WTC11 (cell line): ENCODE measurements around the gene CDH7. TPM values are rescaled to one million over a fixed set of nuclear protein-coding genes. Genes with fewer than 3 reads are reported as not detected.

ENCODE experiments used
- ATAC-seq: fragments of 200-7000 bp; cut with Tn5 transposase; 2 replicates; pipeline ENCODE4 v1.10.0; 2021; ENCODE audit warnings: mild to moderate bottlenecking, moderate library complexity
- CTCF ChIA-PET: fragments of 300-600 bp; sonication (Branson Sonifier 250); formaldehyde crosslinking; loops from one replicate; lab custom pipeline; 2021; ENCODE audit warnings: antibody characterized with exemption; lab: Charles Lee
- POLR2A ChIA-PET: fragments of 350-600 bp; sonication (Branson Sonifier 250); formaldehyde crosslinking; loops from one replicate; lab custom pipeline; 2021; ENCODE audit warnings: antibody characterized with exemption; lab: Charles Lee
- DNase-seq: peaks from one replicate; pipeline ENCODE4 v3.0.0; 2021; ENCODE audit warnings: low spot score
- H3K27ac Mint-ChIP-seq: 2 replicates; pipeline ENCODE4 v1.8.0; 2021; ENCODE audit warnings: mixed read lengths
- H3K27me3 Mint-ChIP-seq: 2 replicates; pipeline ENCODE4 v1.8.0; 2021; ENCODE audit warnings: low read depth, mild to moderate bottlenecking, moderate library complexity, mixed read lengths
- H3K36me3 Mint-ChIP-seq: 2 replicates; pipeline ENCODE4 v1.8.0; 2021; ENCODE audit warnings: mixed read lengths
- H3K4me1 Mint-ChIP-seq: 2 replicates; pipeline ENCODE4 v1.8.0; 2022; ENCODE audit warnings: mixed read lengths
- H3K4me3 Mint-ChIP-seq: 2 replicates; pipeline ENCODE4 v1.8.0; 2021; ENCODE audit warnings: mild to moderate bottlenecking, moderate library complexity, mixed read lengths
- H3K9me3 Mint-ChIP-seq: 2 replicates; pipeline ENCODE4 v1.8.0; 2021; ENCODE audit warnings: mixed read lengths
- CBFB ChIP-seq: sonication (generic); formaldehyde crosslinking; IDR thresholded peaks from 2 replicates; pipeline ENCODE4 v1.8.1; 2022; ENCODE audit warnings: mild to moderate bottlenecking, low read depth, missing genetic modification reagents
- CDX4 ChIP-seq: fragments of 250-450 bp; sonication (Bioruptor Pico); IDR thresholded peaks from 2 replicates; pipeline ENCODE4 v1.9.0; 2021; ENCODE audit warnings: moderate library complexity, mild to moderate bottlenecking, inconsistent platforms, borderline replicate concordance
- ELF4 ChIP-seq: sonication (generic); formaldehyde crosslinking; IDR thresholded peaks from 2 replicates; pipeline ENCODE4 v1.8.1; 2022; ENCODE audit warnings: low read depth, mild to moderate bottlenecking, moderate library complexity, missing genetic modification reagents
- EMX1 ChIP-seq: fragments of 250-450 bp; sonication (Bioruptor Pico); IDR thresholded peaks from 2 replicates; pipeline ENCODE4 v1.8.0; 2021; ENCODE audit warnings: mild to moderate bottlenecking
- FOXK1 ChIP-seq: sonication (generic); formaldehyde crosslinking; IDR thresholded peaks from 2 replicates; pipeline ENCODE4 v1.8.0; 2022; ENCODE audit warnings: mild to moderate bottlenecking, moderate library complexity, missing genetic modification reagents
- HMGXB4 ChIP-seq: sonication (generic); formaldehyde crosslinking; IDR thresholded peaks from 2 replicates; pipeline ENCODE4 v1.8.1; 2023; ENCODE audit warnings: mild to moderate bottlenecking, moderate library complexity, missing genetic modification reagents
- MYBL2 ChIP-seq: sonication (generic); formaldehyde crosslinking; IDR thresholded peaks from 2 replicates; pipeline ENCODE4 v1.8.1; 2023; ENCODE audit warnings: mild to moderate bottlenecking, moderate library complexity, missing genetic modification reagents
- NFATC4 ChIP-seq: fragments of 250-450 bp; sonication (Bioruptor Pico); IDR thresholded peaks from 2 replicates; pipeline ENCODE4 v1.9.0; 2021; ENCODE audit warnings: mild to moderate bottlenecking
- NR1H2 ChIP-seq: sonication (generic); formaldehyde crosslinking; IDR thresholded peaks from 2 replicates; pipeline ENCODE4 v1.9.0; 2021; ENCODE audit warnings: mild to moderate bottlenecking, moderate library complexity, missing genetic modification reagents
- NR3C1 ChIP-seq: sonication (generic); formaldehyde crosslinking; conservative IDR thresholded peaks from 2 replicates; pipeline ENCODE4 v1.8.1; 2023; ENCODE audit warnings: low read depth, mild to moderate bottlenecking, missing genetic modification reagents
- OVOL2 ChIP-seq: fragments of 250-450 bp; sonication (Bioruptor Pico); IDR thresholded peaks from 2 replicates; pipeline ENCODE4 v1.9.0; 2021; ENCODE audit warnings: mild to moderate bottlenecking, borderline replicate concordance
- RELA ChIP-seq: sonication (generic); formaldehyde crosslinking; IDR thresholded peaks from 2 replicates; pipeline ENCODE4 v1.8.1; 2022; ENCODE audit warnings: missing genetic modification reagents, mild to moderate bottlenecking, borderline replicate concordance
- RORB ChIP-seq: fragments of 250-450 bp; sonication (Bioruptor Pico); IDR thresholded peaks from 2 replicates; pipeline ENCODE4 v1.9.0; 2021; ENCODE audit warnings: mild to moderate bottlenecking
- TCF7 ChIP-seq: sonication (generic); formaldehyde crosslinking; IDR thresholded peaks from 2 replicates; pipeline ENCODE4 v1.8.0; 2022; ENCODE audit warnings: mild to moderate bottlenecking, low read depth, missing genetic modification reagents, moderate library complexity
- TEAD4 ChIP-seq: sonication (generic); formaldehyde crosslinking; IDR thresholded peaks from 2 replicates; pipeline ENCODE4 v1.8.0; 2022; ENCODE audit warnings: mild to moderate bottlenecking, missing genetic modification reagents
- TP53 ChIP-seq: sonication (generic); formaldehyde crosslinking; IDR thresholded peaks from 2 replicates; pipeline ENCODE4 v1.8.1; 2023; ENCODE audit warnings: mild to moderate bottlenecking, missing genetic modification reagents
- ZNF263 ChIP-seq: sonication (generic); formaldehyde crosslinking; IDR thresholded peaks from 2 replicates; pipeline ENCODE4 v1.8.1; 2022; ENCODE audit warnings: low read depth, mild to moderate bottlenecking, moderate library complexity, missing genetic modification reagents
- ZNF317 ChIP-seq: sonication (generic); formaldehyde crosslinking; IDR thresholded peaks from 2 replicates; pipeline ENCODE4 v1.8.1; 2023; ENCODE audit warnings: low read depth, mild to moderate bottlenecking, moderate library complexity, missing genetic modification reagents, borderline replicate concordance
- ZNF416 ChIP-seq: fragments of 250-450 bp; sonication (Bioruptor Pico); IDR thresholded peaks from 2 replicates; pipeline ENCODE4 v1.9.0; 2021; ENCODE audit warnings: mild to moderate bottlenecking, inconsistent platforms
- ZNF512 ChIP-seq: sonication (generic); formaldehyde crosslinking; IDR thresholded peaks from 2 replicates; pipeline ENCODE4 v1.8.1; 2022; ENCODE audit warnings: missing genetic modification reagents, borderline replicate concordance
- total RNA-seq: library from RNA; stranded (reverse); gene quantifications from 3 replicates; pipeline ENCODE4 v1.2.3, GENCODE V29; 2021
- TF ChIP-seq, protein P1 (sequence below): fragments of 250-450 bp; sonication (Bioruptor Pico); IDR thresholded peaks from 2 replicates; pipeline ENCODE4 v1.9.0; 2021; ENCODE audit warnings: mild to moderate bottlenecking
- TF ChIP-seq, protein P2 (sequence below): sonication (generic); formaldehyde crosslinking; IDR thresholded peaks from 2 replicates; pipeline ENCODE4 v1.8.1; 2022; ENCODE audit warnings: low read depth, missing genetic modification reagents, borderline replicate concordance

The CDH7 gene
- total RNA-seq, 1 experiment from 2014 or later: 1.3 TPM

GRCh38 chr18:65859075-65859474 is 108.3 kb downstream of the CDH7 start (continued):
- TF ChIP-seq CDX4 (CRISPR knock-in tag) (no peak), FOXK1 (CRISPR knock-in tag) (no peak), TEAD4 (CRISPR knock-in tag) (no peak), ZNF263 (no peak), NR1H2 (no peak), NFATC4 (CRISPR knock-in tag) (no peak)

DNA sequence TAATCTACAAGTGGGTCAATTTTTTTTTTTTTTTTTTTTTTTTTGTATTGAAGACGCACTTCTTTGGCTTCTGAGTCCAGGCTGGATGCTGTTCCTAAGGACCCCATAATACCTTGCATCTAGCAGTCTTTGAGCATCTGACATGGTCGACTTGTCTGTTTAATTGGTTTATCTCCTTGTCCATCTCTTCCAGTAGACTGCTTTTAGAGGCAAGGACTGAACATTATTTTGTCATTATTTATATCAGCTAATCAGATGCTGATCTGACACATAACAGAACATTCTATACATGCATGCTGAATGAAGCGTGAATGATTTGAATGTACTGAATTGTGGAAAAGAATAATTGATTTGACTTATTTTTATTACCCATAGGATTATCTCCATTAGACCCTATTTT is 118.7 kb downstream of the CDH7 start:
- DNase-seq: no peak
- H3K27me3 Mint-ChIP-seq: no peaks in the 10 kb centered on the region
- no peak overlapping the region for H3K4me3 Mint-ChIP-seq

GRCh38 chr18:65876310-65876709 is 125.5 kb downstream of the CDH7 start:
- ATAC-seq (no peak), DNase-seq (no peak)
- ChIA-PET CTCF (no interaction called here), POLR2A (no interaction called here)
- no peak overlapping the region for H3K27ac Mint-ChIP-seq
- H3K36me3 Mint-ChIP-seq: no peaks in the 10 kb centered on the region
- no peaks in the 10 kb centered on the region for H3K27me3 Mint-ChIP-seq
- H3K4me1 Mint-ChIP-seq: no peaks in the 10 kb centered on the region
- no peak overlapping the region for H3K4me3 Mint-ChIP-seq
- no peaks in the 10 kb centered on the region for H3K9me3 Mint-ChIP-seq
- TF ChIP-seq TCF7 (CRISPR knock-in tag): no peak
- TF ChIP-seq CDX4 (CRISPR knock-in tag): no peak
- TF ChIP-seq OVOL2 (CRISPR knock-in tag): no peak
- no peak for TF ChIP-seq CBFB
- TF ChIP-seq, protein P1, sequence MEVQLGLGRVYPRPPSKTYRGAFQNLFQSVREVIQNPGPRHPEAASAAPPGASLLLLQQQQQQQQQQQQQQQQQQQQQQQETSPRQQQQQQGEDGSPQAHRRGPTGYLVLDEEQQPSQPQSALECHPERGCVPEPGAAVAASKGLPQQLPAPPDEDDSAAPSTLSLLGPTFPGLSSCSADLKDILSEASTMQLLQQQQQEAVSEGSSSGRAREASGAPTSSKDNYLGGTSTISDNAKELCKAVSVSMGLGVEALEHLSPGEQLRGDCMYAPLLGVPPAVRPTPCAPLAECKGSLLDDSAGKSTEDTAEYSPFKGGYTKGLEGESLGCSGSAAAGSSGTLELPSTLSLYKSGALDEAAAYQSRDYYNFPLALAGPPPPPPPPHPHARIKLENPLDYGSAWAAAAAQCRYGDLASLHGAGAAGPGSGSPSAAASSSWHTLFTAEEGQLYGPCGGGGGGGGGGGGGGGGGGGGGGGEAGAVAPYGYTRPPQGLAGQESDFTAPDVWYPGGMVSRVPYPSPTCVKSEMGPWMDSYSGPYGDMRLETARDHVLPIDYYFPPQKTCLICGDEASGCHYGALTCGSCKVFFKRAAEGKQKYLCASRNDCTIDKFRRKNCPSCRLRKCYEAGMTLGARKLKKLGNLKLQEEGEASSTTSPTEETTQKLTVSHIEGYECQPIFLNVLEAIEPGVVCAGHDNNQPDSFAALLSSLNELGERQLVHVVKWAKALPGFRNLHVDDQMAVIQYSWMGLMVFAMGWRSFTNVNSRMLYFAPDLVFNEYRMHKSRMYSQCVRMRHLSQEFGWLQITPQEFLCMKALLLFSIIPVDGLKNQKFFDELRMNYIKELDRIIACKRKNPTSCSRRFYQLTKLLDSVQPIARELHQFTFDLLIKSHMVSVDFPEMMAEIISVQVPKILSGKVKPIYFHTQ (CRISPR knock-in tag): no peak
- TF ChIP-seq NR3C1 (CRISPR knock-in tag): no peak
- TF ChIP-seq TEAD4 (CRISPR knock-in tag): no peak
- TF ChIP-seq EMX1 (CRISPR knock-in tag): no peak
- TF ChIP-seq RELA (CRISPR knock-in tag): no peak
- no peak for TF ChIP-seq HMGXB4 (CRISPR knock-in tag)
- TF ChIP-seq ZNF512 (CRISPR knock-in tag): no peak
- no peak for TF ChIP-seq TP53 (CRISPR knock-in tag)
- TF ChIP-seq, protein P2, sequence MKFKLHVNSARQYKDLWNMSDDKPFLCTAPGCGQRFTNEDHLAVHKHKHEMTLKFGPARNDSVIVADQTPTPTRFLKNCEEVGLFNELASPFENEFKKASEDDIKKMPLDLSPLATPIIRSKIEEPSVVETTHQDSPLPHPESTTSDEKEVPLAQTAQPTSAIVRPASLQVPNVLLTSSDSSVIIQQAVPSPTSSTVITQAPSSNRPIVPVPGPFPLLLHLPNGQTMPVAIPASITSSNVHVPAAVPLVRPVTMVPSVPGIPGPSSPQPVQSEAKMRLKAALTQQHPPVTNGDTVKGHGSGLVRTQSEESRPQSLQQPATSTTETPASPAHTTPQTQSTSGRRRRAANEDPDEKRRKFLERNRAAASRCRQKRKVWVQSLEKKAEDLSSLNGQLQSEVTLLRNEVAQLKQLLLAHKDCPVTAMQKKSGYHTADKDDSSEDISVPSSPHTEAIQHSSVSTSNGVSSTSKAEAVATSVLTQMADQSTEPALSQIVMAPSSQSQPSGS (CRISPR knock-in tag): no peak
- TF ChIP-seq RORB (CRISPR knock-in tag): no peak

More for the DNA sequence above, 118.7 kb downstream of the CDH7 start:
- CTCF ChIA-PET: no interaction called here
- POLR2A ChIA-PET: interaction anchor here (0.7 kb wide), 1 partner anchor 52 kb away, joined by 13 read pairs; no protein-coding TSS in a partner anchor
- Mint-ChIP-seq H3K36me3 (no peaks in the 10 kb centered on the region), H3K9me3 (no peaks in the 10 kb centered on the region), H3K27ac (no peak overlapping the region), H3K4me1 (no peaks in the 10 kb centered on the region)
- TF ChIP-seq ZNF416 (no peak), ELF4 (CRISPR knock-in tag) (no peak), ZNF317 (CRISPR knock-in tag) (no peak), MYBL2 (CRISPR knock-in tag) (no peak), ZNF263 (no peak)
- TF ChIP-seq, protein P1 (CRISPR knock-in tag): no peak
- no peak for ATAC-seq
